Measurements from ENCODE around the gene WRAP73. TPM values are rescaled to one million over a fixed set of nuclear protein-coding genes. Genes with fewer than 3 reads are reported as not detected.

WRAP73 gene
- total RNA-seq, 1 experiment from 2014 or later = 57.2 TPM

DNA sequence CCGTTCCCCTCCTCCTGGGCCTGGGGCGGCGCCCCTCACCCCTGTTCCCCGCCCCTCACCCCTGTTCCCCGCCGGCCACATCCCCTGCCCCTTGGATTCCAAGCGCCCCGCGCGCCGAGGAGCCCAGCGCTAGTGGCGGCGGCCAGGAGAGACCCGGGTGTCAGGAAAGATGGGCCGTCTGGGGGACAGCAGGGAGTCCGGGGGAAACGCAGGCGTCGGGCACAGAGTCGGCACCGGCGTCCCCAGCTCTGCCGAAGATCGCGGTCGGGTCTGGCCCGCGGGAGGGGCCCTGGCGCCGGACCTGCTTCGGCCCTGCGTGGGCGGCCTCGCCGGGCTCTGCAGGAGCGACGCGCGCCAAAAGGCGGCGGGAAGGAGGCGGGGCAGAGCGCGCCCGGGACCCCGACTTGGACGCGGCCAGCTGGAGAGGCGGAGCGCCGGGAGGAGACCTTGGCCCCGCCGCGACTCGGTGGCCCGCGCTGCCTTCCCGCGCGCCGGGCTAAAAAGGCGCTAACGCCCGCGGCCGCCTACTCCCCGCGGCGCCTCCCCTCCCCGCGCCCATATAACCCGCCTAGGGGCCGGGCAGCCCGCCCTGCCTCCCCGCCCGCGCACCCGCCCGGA lies 2.1 kb upstream of the WRAP73 start, which contains the start of gene TP73:
TSS of gene TP73 (plus strand) at position 587 of the 618 bp plus-strand sequence. CDS start 29,850 bp downstream, outside the sequence.
- Histone ChIP-seq H3K9ac (ENCODE audit: low read length) (no peak within 1 kb of the TSS), H3K9me2 (replicated peaks; ENCODE audit: low read length) (no peaks in the 10 kb centered on the region), H3K4me3 (ENCODE audit: low read length) (peak within 1 kb of the TSS; percentile 51), H3K4me1 (ENCODE audit: insufficient read depth, low read length) (peaks cover 12% of the 10 kb centered on the region), H2AFZ (ENCODE audit: low read length) (peak within 1 kb of the TSS; percentile 37; the same call in 1 of the 2 replicates), H3F3A (ENCODE audit: low read length, unreplicated experiment) (no peaks in the 10 kb centered on the region), H3K27me3 (ENCODE audit: low read length) (peaks cover 61% of the 10 kb centered on the region), H3K79me2 (ENCODE audit: low read length) (peaks cover 18% of the 10 kb centered on the region), H3K36me3 (ENCODE audit: low read depth, low read length) (peaks cover 4% of the 10 kb centered on the region; the same call in 1 of the 2 replicates), H3K4me2 (ENCODE audit: low read length) (peak within 1 kb of the TSS; percentile 58), H3K27ac (ENCODE audit: low read length) (no peak within 1 kb of the TSS), H3K9me3 (ENCODE audit: low read length) (no peaks in the 10 kb centered on the region), H4K20me1 (ENCODE audit: low read length) (no peaks in the 10 kb centered on the region)
- POLR2A ChIA-PET (ENCODE audit: unreplicated experiment) = no interaction called here
- no TSS peak for BruUV-seq (replicated peaks)
- CTCF ChIA-PET = no interaction called here
- intact Hi-C loops (cut with micrococcal nuclease) = no loop called here
- TF ChIP-seq, protein P1, sequence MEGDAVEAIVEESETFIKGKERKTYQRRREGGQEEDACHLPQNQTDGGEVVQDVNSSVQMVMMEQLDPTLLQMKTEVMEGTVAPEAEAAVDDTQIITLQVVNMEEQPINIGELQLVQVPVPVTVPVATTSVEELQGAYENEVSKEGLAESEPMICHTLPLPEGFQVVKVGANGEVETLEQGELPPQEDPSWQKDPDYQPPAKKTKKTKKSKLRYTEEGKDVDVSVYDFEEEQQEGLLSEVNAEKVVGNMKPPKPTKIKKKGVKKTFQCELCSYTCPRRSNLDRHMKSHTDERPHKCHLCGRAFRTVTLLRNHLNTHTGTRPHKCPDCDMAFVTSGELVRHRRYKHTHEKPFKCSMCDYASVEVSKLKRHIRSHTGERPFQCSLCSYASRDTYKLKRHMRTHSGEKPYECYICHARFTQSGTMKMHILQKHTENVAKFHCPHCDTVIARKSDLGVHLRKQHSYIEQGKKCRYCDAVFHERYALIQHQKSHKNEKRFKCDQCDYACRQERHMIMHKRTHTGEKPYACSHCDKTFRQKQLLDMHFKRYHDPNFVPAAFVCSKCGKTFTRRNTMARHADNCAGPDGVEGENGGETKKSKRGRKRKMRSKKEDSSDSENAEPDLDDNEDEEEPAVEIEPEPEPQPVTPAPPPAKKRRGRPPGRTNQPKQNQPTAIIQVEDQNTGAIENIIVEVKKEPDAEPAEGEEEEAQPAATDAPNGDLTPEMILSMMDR (conservative IDR thresholded peaks at IDR 0.05; ENCODE audit: low read depth, low read length) = no peak
- ATAC-seq (no peak; the same call in 1 of the 2 replicates), DNase-seq (peak; percentile 23)

DNA sequence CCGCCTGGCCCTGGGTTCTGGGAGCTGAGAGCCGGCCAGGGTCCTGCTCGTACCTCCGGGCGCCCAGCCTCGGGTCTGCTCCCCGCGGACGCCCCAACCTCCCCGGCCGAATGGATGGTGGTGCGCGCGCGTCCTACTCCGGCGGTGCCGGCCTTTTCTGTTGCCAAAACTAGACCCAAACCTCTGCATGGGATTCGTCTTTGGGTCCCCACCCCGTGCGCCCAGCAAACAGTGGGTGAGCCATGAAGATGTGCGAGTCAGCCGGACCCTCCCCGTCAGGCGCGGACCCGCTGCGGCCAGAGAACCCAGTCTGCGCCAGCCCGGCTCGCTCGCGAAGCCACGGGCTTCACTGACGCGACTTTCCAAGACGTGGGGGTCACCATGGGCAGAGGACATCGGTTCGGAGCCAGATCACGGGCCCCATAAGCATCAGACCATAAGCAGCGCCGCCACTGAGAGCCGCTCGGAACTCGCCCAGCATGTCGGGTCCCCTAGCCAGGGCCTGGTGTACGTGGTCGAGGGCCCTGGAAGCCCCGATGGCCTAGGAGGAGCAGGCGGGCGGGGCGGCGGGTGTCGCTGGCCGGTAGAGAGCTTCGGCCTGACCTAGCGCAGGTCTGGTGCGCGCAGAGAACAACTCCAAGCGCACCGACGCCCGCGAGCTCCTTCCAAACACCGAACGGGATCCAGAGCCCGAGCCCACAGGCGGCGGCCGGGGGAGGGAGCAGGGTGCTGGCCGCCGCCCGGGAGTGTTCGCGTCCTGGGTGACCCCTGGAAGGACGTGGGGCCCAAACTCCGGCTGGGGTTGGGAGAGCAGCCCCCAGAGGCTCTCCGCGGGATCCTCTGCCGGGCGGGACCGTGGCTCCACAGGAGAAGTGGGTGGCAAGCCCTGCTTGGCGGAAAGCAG lies 1.4 kb upstream of the WRAP73 start:
- BruUV-seq (replicated peaks) = no TSS peak
- H2AFZ ChIP-seq (ENCODE audit: low read length) = peak overlapping the region; percentile 37; the same call in 1 of the 2 replicates
- H3K36me3 ChIP-seq (ENCODE audit: low read depth, low read length) = peaks cover 12% of the 10 kb centered on the region; the same call in 1 of the 2 replicates
- no peaks in the 10 kb centered on the region for H3F3A ChIP-seq (ENCODE audit: low read length, unreplicated experiment)
- POLR2A ChIA-PET (ENCODE audit: unreplicated experiment) = no interaction called here
- H3K9me3 ChIP-seq (ENCODE audit: low read length) = no peaks in the 10 kb centered on the region
- ATAC-seq (no peak), DNase-seq (no peak)
- no peaks in the 10 kb centered on the region for H3K9me2 ChIP-seq (replicated peaks; ENCODE audit: low read length)
- peaks cover 18% of the 10 kb centered on the region for H3K79me2 ChIP-seq (ENCODE audit: low read length)
- CTCF ChIA-PET = no interaction called here
- no peak overlapping the region for H3K27ac ChIP-seq (ENCODE audit: low read length)
- TF ChIP-seq, protein P1 (conservative IDR thresholded peaks at IDR 0.05; ENCODE audit: low read depth, low read length) = no peak
- TF ChIP-seq EZH2 (IDR thresholded peaks at IDR 0.05; ENCODE audit: low read length, unreplicated experiment) (peak; percentile 62), EZH2phosphoT487 (IDR thresholded peaks at IDR 0.05; ENCODE audit: borderline replicate concordance, low read length) (peak; percentile 56; the same call in 1 of the 2 replicates)
- peaks cover 53% of the 10 kb centered on the region for H3K27me3 ChIP-seq (ENCODE audit: low read length)
- no peaks in the 10 kb centered on the region for H4K20me1 ChIP-seq (ENCODE audit: low read length)
- H3K4me2 ChIP-seq (ENCODE audit: low read length) = peak overlapping the region; percentile 58
- H3K4me1 ChIP-seq (ENCODE audit: insufficient read depth, low read length) = peaks cover 12% of the 10 kb centered on the region
- H3K4me3 ChIP-seq (ENCODE audit: low read length) = peak overlapping the region; percentile 51
- H3K9ac ChIP-seq (ENCODE audit: low read length) = no peak overlapping the region
- intact Hi-C loops (cut with micrococcal nuclease) = no loop called here

Measured in PC-3 (cell line).